HG02623 (cell line): ENCODE data around the gene ANGPTL2.

Experiments used
- ATAC-seq: cut with Tn5 transposase; IDR thresholded peaks from one replicate; pipeline ENCODE4 v1.9.1; 2021; ENCODE audit warnings: moderate library complexity; ENCODE audit not compliant: unreplicated experiment

The ANGPTL2 gene

GRCh38 chr9:127081250-127082185, 40.9 kb downstream of the ANGPTL2 start:
- no peak for ATAC-seq

GRCh38 chr9:127079446-127080140, 42.8 kb downstream of the ANGPTL2 start:
- ATAC-seq = no peak

- no peak for ATAC-seq
Observed at GRCh38 chr9:127078988-127079387, 43.4 kb downstream of the ANGPTL2 start.

GRCh38 chr9:127078336-127078735, 44.1 kb downstream of the ANGPTL2 start:
- no peak for ATAC-seq

- ATAC-seq = no peak
Observed at GRCh38 chr9:127077644-127077946, 44.8 kb downstream of the ANGPTL2 start.

GRCh38 chr9:127076860-127077643, 45.4 kb downstream of the ANGPTL2 start:
- no peak for ATAC-seq

- ATAC-seq = no peak
Observed at GRCh38 chr9:127075624-127076372, 46.6 kb downstream of the ANGPTL2 start.

GRCh38 chr9:127074561-127075548, 47.6 kb downstream of the ANGPTL2 start:
- ATAC-seq = no peak

- ATAC-seq = no peak
Observed at GRCh38 chr9:127067603-127068220, 54.7 kb downstream of the ANGPTL2 start.

GRCh38 chr9:127066851-127067136, 55.6 kb downstream of the ANGPTL2 start:
- ATAC-seq = no peak

GRCh38 chr9:127066060-127066850, 56.2 kb downstream of the ANGPTL2 start:
- no peak for ATAC-seq

- ATAC-seq = no peak
Observed at GRCh38 chr9:127065592-127065991, 56.8 kb downstream of the ANGPTL2 start.

GRCh38 chr9:127064335-127064734, 58.1 kb downstream of the ANGPTL2 start:
- ATAC-seq = no peak

GRCh38 chr9:127061411-127061810, 61.0 kb downstream of the ANGPTL2 start:
- ATAC-seq = no peak

- ATAC-seq = no peak
Observed at GRCh38 chr9:127059765-127060361, 62.6 kb downstream of the ANGPTL2 start.

- no peak for ATAC-seq
Observed at GRCh38 chr9:127059030-127059429, 63.4 kb downstream of the ANGPTL2 start.

- no peak for ATAC-seq
Observed at GRCh38 chr9:127058645-127059021, 63.8 kb downstream of the ANGPTL2 start.

- no peak for ATAC-seq
Observed at GRCh38 chr9:127058011-127058644, 64.3 kb downstream of the ANGPTL2 start.
